Stimulated activated CD8-positive, alpha-beta memory T cell treated with anti-CD3 and anti-CD28 coated beads, Interleukin-2, amount 100 ng/mL, for 48 hours (primary cell): Measurements from ENCODE around the gene ACTR6.
A peak's percentile ranks its signal among the peaks of the same experiment; 100 is the strongest.
"Not testable (repeated sequence)": the region's sequence is repeated elsewhere in the genome, so short reads cannot be mapped to it uniquely, and the experiment has no call there.

ENCODE experiments used
- DNase-seq, 2 donors: peaks; one replicate each; pipeline ENCODE4 v3.0.0-alpha.2; 2020; ENCODE audit warnings: low read depth in 2 of 2

The ACTR6 gene

DNA sequence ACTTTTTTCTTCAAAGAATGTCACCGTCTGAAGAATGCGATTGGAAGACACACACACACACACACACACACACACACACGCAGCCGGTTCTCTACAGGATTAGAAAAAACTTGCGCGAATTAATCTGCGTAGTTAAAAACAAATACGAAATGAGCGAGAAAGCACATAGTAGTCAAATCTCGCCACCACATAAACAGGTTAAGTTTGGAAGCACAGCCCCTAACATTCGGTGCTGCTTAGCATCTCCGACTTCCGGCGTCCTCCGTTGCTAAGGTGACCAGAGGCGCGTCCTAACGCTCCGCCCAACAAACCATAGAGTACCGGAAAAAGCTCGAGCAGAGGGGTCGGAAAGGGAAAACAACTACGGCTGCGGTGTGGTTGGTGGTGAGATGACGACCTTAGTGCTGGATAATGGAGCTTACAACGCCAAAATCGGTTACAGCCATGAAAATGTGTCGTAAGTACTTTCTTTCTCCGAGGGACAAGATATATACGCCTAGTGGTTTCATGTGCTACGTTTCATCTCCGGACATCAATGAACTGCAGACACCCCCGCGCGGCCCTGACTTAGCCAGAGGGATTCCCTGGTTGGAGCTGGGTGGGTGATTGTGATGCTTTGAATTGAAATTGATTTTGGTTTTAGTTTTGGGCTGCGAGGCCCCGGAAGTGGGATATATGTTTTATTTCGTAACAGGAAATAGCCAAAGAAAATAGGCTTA, at the start of gene ACTR6:
Gene ACTR6, plus strand, starts transcription at position 353 of the 719 bp plus-strand sequence. Its CDS starts 37 bp downstream, at position 390.
- peak; percentile 89 to 95 for DNase-seq

DNA sequence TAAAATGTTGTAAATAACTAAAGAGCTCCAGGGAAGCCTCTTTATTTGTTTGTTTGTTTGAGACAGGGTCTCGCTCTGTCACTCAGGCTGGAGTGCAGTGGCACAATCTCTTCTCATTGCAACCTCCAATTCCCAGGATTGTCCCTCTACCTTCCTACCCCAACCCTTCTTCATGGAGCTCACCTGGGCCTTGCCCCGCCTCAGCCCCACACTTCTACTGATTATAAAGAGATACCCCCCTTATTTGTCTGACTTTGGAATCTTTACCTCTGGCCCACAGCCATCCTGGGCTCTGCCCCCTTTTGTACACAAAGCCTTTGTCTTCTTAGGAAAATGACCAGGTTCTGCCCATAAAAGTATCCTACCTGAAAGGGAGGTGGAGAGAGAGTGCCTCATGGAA, 48.8 kb upstream of the ACTR6 start:
- DNase-seq = no peak

DNA sequence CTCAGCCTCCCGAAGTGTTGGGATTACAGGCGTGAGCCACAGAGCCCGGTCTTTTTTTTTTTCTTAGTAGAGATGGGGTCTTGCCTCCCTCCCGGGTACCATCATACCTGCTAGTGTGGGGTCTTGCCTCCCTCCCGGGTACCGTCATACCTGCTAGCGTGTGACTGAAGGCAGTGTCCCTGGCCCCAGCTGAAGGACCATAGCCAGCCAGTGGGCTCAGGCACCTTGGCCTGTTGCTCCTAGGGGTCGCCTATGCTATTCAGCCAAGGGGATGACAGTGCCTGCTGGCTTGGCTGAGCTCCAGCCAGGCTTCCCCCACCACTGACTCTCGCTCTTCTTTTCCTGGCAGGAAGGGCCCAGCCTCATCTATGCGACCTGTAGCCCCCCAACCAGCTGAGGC, 47.5 kb upstream of the ACTR6 start:
- no peak for DNase-seq

DNA sequence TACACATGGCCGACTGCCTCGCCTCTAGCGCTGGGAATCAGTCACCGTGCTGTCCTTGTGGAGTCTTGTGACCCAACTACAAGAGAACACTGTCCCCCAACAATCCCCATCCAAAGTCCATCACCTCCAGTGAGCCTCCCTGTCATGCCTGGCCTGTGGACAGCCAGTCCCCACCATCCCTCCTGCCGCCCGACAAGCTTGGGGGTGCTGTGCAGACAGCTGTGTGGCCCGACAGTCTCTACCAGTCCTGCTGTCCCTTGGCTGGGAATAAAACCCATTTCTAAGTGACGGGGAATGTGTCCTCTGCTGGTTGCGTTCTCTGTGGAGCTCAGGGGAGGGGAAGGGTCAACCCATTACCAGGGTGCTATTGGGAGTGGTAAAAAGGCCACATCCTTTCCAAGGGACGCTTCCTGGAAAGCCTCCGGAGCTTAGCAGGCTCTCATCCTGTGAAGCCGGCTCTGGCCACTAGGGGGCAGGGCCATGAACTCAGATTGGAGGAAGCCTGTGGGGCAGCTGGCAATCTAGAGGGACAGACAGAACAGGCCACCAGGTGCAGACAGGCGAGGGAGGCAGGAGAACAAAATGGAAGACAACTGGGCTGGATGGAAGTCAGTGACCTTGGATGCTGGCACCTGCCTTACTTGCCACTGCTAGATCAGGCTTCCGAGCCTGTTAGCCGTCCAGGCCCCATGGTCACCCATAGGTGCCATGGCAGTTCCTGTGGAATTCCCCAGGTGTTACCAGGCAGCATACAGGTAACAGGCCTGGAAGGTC, 46.0 kb upstream of the ACTR6 start:
- peak; percentile 58 to 76 for DNase-seq

DNA sequence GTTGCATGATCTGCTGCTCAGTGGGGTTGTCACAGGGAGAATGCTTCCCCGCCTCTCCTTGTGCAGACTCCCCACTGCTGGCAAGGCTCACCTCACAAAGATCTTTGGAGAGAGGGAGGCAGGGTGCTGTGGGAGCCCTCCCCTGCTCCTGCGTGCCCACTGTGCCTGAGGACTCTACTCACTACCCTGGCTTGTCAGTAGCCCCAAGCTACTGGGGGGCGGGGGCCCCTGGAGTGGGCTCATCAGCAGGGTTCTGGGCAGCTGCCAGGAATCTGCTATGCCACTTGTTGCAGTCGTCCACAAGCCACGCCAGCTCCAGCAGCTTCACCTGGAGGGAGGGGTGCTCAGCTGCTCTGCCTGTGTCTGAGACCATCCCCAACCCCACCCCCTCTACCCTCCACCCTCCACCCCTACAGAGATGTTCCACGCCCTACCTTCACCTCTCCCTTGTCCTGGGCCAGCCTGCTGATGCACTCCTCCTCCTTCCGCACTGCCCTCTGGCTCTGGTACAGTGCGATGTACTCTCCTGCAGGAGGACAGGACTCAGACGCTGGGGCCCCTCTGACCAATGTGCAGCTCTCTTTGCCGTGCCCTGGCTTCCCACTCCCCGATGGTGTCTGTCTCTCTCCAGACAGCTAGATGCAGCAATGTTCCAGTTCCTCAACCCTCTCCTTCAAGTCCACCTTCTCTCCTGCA, 43.7 kb upstream of the ACTR6 start:
- DNase-seq = no peak

DNA sequence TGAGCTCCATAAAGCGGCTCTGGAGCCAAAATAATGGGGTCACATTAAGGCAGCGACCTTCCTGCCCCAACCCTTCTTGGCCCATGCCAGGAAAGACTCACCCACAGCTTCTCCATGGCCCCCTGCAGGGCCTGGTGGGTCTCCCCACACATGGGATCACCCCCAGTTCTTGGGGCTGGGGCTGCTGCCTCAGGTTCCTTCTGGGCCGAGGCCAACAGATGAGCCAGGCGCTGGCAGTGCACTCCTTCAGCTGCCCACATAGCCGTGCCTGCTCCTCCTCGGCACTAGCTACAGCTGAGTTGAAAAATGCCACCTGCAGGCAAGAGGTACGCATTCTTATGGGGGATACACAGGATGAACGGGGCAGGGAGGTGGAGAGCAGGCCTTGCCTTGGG, 43.2 kb upstream of the ACTR6 start:
- no peak for DNase-seq

DNA sequence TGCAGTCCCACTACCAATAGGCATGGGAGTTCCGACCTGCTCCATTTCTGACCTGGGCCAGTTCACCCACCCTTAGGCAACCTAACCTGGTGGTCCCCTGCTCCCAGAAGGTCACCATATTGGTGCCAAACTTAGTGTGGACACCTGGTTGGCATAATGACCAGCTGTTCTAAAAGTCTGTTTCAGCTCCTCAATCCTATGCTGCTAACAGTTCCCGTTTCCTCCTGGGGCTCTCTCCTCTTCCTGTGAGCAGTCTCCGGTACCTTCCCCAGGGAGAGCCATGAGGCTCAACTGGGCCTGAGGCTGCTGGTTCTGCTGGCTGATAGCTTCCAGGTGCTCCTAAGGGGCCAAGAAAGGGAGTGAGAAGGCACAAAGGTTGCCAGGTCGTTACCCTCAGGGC, 42.1 kb upstream of the ACTR6 start:
- DNase-seq = no peak

DNA sequence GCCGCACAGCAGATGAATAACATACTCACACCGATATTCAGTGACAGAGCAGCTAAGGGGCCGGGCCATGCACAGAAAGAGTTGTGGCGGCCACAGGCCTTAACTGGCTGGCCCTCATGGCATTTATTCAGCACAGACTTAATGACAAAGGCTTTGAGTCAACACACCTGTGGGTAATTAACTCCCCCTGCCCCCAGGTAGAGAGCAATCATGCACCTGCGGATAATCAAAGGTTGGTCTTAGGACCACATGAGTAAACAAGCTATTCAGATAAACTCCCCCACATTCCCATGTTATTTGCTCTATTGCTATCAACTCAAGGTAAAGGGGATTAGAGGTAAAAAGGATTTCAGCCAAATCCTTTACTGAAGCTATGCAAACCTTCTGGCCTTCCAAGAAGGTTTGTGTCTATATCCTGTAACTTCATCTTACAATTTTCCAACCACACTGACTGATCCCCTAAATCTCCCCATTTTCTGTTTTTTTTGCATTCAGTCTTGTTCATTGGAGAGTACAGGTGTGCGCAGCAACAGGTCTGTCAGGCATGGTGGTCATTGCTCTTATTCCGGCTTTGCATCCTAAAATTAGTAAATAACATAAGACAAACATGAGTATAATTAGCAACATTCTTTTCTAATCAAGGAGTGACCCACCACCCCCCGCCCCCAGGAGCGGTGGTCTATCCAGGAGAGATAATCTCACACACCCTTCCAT, 41.1 kb upstream of the ACTR6 start:
- no peak for DNase-seq

DNA sequence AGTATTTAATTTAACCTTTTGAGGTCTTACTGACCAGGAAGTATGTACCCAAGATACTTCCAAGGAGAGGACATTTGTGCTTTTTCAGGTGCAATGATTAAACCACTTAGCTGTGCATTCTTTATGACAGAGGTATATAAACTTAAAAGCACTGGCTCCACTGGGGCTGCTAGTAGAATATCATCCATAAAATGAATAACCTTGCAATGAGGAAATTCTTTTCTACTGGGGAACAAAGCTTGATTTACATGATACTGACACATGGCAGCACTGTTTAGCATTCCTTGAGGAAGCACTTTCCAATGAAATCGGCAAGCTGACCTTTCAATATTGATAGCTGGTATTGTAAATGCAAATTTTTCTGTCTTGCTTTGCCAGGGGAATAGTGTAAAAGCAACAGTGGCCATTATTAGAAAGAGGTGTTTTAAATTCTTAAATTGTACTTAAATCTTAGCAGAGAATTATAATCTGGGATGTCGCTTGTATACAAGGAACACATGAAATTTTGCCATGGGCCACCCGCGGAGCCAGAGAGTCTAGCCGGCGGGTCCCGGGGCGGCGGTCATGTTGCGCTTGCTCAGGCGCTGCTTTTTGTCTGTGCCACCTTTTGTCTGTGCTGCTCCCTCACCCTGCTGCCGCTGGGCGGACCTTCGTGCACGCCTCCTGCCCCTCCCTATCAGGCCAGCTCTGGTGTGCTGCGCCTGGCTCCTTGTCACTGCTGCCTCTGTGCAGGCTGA, 37.0 kb upstream of the ACTR6 start:
- peak; percentile 55 to 56 for DNase-seq

DNA sequence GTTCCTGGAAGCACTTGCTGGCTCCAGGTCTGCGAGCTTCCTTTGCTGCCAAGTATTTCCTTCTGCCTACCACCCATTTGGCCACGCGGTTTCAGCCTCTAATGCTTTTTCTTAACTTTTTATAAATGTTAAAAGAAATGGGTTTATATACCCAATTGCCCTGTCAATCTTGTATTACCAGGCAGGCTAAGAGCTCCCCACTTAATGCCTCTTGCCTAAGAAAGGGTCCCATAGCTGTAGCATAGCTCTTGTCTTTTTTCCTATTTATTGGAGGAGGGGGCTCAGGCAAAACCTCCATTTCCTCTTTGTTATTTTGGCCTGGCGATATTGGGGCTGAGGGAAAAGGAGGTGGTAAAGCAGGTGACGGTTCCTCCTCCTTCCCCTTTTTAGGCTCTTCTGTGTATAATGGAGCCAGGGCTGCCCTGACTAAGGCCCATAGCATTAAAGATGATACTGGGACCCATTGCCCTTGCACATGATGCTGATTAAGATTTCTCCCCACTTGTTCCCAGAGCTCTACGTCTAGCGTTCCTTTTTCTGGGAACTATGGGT, 36.4 kb upstream of the ACTR6 start:
- DNase-seq = no peak

DNA sequence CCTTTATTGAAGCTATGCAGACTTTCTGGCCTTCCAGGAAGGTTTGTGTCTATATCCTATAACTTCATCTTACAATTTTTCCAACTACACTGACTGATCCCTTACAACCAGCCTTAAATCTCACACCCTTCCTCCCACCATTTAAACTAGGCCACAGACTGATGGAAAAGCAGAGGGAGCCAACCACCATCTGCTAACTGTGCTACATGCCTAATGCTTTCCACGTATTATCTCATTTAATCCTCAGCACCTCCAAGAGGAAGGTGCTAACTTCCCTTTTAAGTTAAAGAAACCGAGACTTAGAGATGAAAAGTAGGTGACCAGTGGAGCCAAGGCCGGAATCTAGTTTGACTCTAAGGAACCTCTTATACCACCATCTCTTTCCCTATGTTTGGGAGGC, 35.3 kb upstream of the ACTR6 start:
- DNase-seq = no peak

DNA sequence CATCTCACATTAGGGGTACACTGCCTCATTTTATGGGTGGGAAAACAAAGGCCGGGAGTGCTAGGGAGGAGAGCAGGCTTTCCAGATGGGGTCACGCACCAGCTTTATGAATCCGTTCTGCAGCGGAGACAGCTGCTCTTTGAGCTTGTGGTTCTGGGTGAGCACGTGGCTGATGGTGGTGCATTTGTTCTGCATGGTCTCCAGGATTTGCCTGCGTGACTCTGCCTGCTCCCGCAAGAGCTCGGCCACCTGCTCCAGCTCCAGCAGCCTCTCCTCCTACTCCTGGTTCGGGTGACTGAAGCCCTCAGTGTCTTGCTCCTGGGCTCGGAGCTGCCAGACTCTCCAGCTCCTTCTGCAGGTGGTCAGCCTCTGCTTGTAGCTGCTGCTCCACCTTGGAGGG, 34.4 kb upstream of the ACTR6 start:
- DNase-seq = no peak

DNA sequence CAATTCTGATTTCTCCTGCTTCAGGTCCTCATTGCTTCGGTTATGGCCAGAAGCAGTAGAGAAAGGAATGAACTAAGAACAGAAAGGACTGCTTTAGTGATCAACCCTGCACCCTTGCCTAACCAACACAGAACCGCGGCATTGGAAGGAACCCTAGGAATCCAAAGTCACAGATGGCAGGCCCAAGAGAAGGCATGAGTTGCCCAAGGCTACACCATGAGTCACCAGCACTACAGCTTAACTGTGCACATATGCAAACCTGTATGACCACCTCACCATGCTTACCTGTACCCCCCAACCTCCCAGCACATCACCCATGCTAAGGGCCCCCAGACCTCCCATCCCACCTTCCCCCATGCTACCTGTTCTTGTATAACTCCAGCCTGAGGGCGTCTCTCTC, 32.1 kb upstream of the ACTR6 start:
- DNase-seq = no peak

DNA sequence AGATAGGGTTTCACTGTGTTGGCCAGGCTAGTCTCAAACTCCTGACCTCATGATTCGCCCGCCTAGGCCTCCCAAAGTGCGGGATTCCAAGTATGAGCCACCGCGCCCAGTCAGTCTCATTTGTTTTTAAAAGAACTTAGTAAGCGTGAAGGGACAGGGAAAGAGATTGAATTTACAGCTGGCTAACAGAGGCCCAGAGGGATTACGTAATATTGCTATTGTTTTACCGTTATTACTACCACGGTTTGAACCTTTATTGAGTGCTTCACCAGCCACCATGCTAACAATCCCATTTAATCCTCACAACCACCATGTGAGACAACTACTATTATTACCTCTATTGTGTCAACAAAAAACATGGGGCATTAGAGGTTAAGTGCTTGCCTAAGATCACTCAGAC, 31.3 kb upstream of the ACTR6 start:
- DNase-seq = no peak

DNA sequence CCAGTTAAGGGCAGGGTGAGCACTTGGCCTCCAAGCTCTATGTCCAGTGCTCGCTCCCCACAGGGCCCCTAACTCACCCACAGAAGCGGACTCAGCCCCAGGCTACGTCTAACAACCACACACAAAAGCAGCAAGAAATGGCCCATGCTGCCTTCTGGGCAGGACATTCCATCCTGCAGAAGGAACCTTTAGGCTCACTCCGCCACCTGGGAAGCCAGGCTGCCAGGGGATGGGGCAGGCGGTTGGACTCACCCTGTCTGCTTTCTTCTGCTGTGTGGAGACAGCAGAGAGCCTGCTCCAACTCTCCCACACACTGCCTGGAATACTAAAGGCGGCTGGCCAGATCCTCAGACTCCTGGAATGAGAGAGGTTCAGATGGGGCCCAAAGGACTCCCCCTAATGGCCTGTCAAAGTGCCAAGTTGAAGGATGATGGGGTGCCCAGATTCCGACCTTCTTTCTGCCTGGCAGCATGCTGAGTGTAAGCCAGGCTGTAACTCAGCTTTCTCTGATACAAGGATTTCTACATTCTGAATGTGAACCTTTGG, 30.2 kb upstream of the ACTR6 start:
- no peak for DNase-seq

DNA sequence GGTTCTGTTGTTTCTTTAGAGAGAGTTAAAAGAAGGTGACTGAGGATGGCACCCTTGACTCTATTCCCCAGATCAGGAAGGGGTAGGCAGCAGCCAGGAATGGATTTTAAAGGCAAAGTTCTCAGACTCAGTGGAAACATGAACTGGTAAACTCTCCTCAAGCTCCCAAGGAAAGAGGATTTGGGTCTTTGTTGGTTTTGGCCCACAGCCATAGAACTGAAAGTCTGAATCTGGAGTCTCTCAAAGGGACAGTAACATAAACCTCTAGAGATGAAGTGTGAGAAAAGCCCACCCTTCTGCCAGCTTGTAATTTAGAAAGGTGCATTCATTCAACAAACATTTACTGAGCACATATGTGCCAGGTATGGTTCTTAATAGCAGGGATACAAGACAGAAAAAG, 29.4 kb upstream of the ACTR6 start:
- DNase-seq = no peak

DNA sequence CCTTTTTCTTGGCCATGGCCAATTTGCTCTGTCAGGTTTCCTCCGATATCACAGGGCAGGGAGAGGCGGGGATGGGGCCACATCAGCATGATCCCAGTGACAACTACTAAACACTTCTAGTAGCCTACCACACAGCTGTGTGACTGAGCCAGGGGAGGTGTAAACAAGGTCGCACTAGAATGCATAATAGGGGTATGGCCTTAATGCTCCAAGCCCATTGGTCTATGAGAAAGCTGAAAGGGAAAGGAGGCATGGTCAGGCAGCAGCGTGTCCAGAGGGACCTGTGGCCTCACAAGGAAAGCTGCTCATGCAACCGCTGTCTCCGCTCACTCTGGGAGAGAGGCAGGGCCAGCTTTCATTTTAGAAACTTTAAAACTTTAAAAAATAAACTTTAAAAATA, 27.5 kb upstream of the ACTR6 start:
- DNase-seq = no peak

DNA sequence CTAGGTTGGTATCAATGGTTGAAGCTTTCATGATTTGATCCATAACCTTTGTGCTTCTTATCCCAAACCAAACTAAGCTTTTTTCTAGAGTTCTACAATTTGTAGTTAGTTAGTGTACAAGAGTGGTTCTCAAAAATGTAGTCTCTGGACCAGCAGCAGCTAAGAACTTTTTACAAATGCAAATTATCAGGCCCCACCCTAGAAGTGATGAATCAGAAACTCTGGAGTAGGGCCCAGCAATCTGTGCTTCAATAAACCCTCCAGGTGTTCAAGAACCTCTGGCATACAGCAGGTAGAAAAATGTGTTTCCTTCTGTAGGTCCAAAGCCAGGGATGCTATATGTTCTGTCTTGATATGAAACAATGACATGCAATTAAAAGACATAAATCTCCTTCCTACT, 26.1 kb upstream of the ACTR6 start:
- DNase-seq = no peak

DNA sequence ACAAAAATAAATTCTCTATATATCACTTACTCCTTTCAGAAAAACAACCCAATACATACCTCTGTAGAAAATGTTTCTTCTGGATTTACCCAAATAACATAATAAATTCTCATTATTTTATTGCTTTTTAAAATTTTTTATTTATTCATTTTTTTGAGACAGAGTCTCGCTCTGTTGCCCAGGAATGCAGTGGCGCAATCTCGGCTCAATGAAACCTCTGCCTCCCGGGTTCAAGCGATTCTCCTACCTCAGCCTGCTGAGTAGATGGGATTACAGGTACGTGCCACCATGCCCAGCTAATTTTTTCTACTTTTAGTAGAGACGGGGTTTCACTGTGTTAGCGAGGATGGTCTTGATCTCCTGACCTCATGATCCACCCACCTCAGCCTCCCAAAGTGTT, 24.1 kb upstream of the ACTR6 start:
- not testable (repeated sequence) for DNase-seq

DNA sequence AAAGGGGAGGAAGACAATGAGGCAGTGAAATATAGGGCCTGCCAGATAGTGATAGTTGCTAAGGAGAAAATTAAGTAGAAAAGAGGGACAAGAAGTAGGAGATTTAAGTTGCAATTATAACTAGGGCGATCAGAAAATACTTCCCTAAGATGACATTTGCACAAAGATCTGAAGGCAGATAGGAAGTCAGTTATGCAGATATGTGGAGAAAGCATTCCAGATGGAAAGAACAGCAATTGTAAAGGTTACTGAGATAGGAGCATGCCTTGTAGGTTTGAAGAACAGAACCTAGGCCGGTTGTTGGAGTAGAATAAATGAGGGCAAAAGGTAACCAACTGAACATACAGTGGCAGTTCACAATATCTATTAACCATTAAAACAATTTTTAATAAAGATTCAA, 21.4 kb upstream of the ACTR6 start:
- DNase-seq = no peak
